Gastrocnemius medialis (tissue), 4 donors: ENCODE results near the gene SMIM1.

Experiments
- CTCF ChIP-seq, 5 experiments: fragments of 450-650 bp in 3 of 5; fragments of 200-600 bp in 2 of 5; sonication (generic) in 2 of 5; IDR thresholded peaks in 4 of 5; conservative IDR thresholded peaks in 1 of 5; 1 replicate in 4 of 5; 2 replicates in 1 of 5; pipeline ENCODE4 v1.5.1; 2016 to 2019; ENCODE audit warnings: antibody characterized with exemption in 5 of 5, mild to moderate bottlenecking in 3 of 5, moderate library complexity in 3 of 5
- POLR2A ChIP-seq, 2 donors: fragments of 450-650 bp; IDR thresholded peaks; one replicate each; pipeline ENCODE4 v1.6.1; 2017; ENCODE audit warnings: antibody characterized with exemption in 2 of 2, mild to moderate bottlenecking in 2 of 2, moderate library complexity in 2 of 2

- TF ChIP-seq CTCF (IDR thresholded peaks at IDR 0.05 in 4 of 5, conservative IDR thresholded peaks at IDR 0.05 in 1 of 5) (no peak), POLR2A (IDR thresholded peaks at IDR 0.05) (no peak)
Measured at GRCh38 chr1:3735027-3735681, 37.4 kb upstream of the SMIM1 start.
